ENCODE data around the gene RAPGEF1. TPM values are rescaled to one million over a fixed set of nuclear protein-coding genes. Genes with fewer than 3 reads are reported as not detected.

The RAPGEF1 gene
- total and polyA plus RNA-seq, 9 of the 15 experiments (the other 6 are each of a cell fraction or from before 2014, with no cell fraction given), result 0.06 to 44.1 (median 19.9) TPM

DNA sequence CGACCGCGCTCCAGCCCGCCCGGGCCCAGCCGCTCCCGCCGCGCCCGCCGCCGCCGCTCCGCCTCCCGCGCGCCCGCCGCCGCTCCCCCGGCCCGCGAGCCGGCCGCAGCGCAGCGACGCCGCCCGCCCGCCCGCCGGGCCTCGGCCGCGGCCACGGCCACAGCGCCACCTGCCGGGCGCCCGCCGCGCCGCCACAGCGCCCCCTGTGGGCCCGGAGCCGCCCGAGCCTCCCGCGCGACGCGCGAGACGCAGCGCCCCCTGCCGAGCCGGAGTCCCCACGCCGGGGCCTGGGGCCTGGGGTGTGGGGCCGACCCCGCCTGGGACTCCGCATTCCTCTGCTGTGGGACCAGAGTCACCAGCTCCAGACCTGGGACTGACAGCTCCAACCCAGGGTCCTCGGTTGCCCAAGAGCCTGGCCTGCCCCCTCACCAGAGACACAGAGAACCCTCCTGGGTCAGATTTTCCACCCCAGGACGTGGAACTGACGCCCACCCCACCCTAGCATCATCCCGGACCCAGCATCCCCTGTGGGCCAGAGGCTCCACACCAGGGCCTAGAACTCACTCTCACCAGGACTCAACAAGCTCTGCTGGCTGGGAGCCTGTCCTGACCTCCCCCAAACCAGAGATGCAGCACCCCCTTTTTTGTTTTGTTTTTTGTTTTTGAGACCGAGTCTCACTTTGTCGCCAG, at the start of gene RAPGEF1 (continued):
- TF ChIP-seq, protein P1, sequence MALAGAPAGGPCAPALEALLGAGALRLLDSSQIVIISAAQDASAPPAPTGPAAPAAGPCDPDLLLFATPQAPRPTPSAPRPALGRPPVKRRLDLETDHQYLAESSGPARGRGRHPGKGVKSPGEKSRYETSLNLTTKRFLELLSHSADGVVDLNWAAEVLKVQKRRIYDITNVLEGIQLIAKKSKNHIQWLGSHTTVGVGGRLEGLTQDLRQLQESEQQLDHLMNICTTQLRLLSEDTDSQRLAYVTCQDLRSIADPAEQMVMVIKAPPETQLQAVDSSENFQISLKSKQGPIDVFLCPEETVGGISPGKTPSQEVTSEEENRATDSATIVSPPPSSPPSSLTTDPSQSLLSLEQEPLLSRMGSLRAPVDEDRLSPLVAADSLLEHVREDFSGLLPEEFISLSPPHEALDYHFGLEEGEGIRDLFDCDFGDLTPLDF (CRISPR knock-in tag; IDR thresholded peaks at IDR 0.05), result no peak
- no peak for TF ChIP-seq FOXK2 (conservative IDR thresholded peaks at IDR 0.05 in 1 of 2, IDR thresholded peaks at IDR 0.05 in 1 of 2; ENCODE audit: low read depth in 2 of 2)
- TF ChIP-seq SMAD2 (IDR thresholded peaks at IDR 0.05; ENCODE audit: low read depth, low read length), result no peak
- TF ChIP-seq FIP1L1 (IDR thresholded peaks at IDR 0.05; ENCODE audit: low read depth, low read length, poor library complexity, severe bottlenecking), result no peak
- TF ChIP-seq HCFC1 (IDR thresholded peaks at IDR 0.05; ENCODE audit: low read depth, low read length), result peak; percentile 65
- no peak for TF ChIP-seq TEAD2 (tag; IDR thresholded peaks at IDR 0.05)
- no peak for TF ChIP-seq GABPA (tag; conservative IDR thresholded peaks at IDR 0.05; ENCODE audit: low read depth)
- TF ChIP-seq, protein P2, sequence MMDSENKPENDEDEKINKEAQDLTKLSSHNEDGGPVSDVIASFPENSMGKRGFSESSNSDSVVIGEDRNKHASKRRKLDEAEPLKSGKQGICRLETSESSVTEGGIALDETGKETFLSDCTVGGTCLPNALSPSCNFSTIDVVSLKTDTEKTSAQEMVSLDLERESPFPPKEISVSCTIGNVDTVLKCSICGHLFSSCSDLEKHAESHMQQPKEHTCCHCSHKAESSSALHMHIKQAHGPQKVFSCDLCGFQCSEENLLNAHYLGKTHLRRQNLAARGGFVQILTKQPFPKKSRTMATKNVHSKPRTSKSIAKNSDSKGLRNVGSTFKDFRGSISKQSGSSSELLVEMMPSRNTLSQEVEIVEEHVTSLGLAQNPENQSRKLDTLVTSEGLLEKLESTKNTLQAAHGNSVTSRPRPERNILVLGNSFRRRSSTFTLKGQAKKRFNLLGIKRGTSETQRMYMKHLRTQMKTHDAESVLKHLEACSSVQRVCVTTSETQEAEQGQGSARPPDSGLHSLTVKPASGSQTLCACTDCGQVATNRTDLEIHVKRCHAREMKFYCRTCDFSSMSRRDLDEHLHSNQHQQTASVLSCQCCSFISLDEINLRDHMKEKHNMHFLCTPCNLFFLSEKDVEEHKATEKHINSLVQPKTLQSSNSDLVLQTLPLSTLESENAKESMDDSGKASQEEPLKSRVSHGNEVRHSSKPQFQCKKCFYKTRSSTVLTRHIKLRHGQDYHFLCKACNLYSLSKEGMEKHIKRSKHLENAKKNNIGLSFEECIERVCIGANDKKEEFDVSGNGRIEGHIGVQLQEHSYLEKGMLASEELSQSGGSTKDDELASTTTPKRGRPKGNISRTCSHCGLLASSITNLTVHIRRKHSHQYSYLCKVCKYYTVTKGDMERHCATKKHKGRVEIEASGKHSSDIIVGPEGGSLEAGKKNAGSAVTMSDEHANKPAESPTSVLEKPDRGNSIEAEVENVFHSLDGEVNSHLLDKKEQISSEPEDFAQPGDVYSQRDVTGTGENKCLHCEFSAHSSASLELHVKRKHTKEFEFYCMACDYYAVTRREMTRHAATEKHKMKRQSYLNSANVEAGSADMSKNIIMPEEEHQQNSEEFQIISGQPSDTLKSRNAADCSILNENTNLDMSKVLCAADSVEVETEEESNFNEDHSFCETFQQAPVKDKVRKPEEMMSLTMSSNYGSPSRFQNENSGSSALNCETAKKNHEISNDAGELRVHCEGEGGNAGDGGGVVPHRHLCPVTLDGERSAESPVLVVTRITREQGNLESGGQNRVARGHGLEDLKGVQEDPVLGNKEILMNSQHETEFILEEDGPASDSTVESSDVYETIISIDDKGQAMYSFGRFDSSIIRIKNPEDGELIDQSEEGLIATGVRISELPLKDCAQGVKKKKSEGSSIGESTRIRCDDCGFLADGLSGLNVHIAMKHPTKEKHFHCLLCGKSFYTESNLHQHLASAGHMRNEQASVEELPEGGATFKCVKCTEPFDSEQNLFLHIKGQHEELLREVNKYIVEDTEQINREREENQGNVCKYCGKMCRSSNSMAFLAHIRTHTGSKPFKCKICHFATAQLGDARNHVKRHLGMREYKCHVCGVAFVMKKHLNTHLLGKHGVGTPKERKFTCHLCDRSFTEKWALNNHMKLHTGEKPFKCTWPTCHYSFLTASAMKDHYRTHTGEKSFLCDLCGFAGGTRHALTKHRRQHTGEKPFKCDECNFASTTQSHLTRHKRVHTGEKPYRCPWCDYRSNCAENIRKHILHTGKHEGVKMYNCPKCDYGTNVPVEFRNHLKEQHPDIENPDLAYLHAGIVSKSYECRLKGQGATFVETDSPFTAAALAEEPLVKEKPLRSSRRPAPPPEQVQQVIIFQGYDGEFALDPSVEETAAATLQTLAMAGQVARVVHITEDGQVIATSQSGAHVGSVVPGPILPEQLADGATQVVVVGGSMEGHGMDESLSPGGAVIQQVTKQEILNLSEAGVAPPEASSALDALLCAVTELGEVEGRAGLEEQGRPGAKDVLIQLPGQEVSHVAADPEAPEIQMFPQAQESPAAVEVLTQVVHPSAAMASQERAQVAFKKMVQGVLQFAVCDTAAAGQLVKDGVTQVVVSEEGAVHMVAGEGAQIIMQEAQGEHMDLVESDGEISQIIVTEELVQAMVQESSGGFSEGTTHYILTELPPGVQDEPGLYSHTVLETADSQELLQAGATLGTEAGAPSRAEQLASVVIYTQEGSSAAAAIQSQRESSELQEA (IDR thresholded peaks at IDR 0.05; ENCODE audit: low read depth), result no peak
- TF ChIP-seq MECOM (CRISPR knock-in tag; IDR thresholded peaks at IDR 0.05), result no peak
- TF ChIP-seq SMAD4 (CRISPR knock-in tag; conservative IDR thresholded peaks at IDR 0.05), result peak; percentile 79
- no peak for TF ChIP-seq ZNF197 (CRISPR knock-in tag; IDR thresholded peaks at IDR 0.05; ENCODE audit: low read depth)
- TF ChIP-seq ARNT (IDR thresholded peaks at IDR 0.05), result no peak
- TF ChIP-seq WHSC1 (IDR thresholded peaks at IDR 0.05; ENCODE audit: low read length), result no peak
- no peak for TF ChIP-seq CSDE1 (IDR thresholded peaks at IDR 0.05)
- no peak for TF ChIP-seq HOXB6 (CRISPR knock-in tag; IDR thresholded peaks at IDR 0.05; ENCODE audit: borderline replicate concordance)
- TF ChIP-seq, protein P3, sequence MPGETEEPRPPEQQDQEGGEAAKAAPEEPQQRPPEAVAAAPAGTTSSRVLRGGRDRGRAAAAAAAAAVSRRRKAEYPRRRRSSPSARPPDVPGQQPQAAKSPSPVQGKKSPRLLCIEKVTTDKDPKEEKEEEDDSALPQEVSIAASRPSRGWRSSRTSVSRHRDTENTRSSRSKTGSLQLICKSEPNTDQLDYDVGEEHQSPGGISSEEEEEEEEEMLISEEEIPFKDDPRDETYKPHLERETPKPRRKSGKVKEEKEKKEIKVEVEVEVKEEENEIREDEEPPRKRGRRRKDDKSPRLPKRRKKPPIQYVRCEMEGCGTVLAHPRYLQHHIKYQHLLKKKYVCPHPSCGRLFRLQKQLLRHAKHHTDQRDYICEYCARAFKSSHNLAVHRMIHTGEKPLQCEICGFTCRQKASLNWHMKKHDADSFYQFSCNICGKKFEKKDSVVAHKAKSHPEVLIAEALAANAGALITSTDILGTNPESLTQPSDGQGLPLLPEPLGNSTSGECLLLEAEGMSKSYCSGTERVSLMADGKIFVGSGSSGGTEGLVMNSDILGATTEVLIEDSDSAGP (CRISPR knock-in tag; IDR thresholded peaks at IDR 0.05), result no peak
- no peak for TF ChIP-seq GABPB2 (CRISPR knock-in tag; conservative IDR thresholded peaks at IDR 0.05)
- peak; percentile 82 for TF ChIP-seq ADNP (tag; IDR thresholded peaks at IDR 0.05)
- TF ChIP-seq TCF3 (CRISPR knock-in tag; IDR thresholded peaks at IDR 0.05), result no peak
